Testis (tissue), 3 donors: ENCODE results near the gene CALD1. TPM values are rescaled to one million over a fixed set of nuclear protein-coding genes. Genes with fewer than 3 reads are reported as not detected.

ENCODE experiments used
- DNase-seq: peaks from one replicate; pipeline ENCODE4 v3.0.0-alpha.2; 2019
- H3K27ac ChIP-seq, 2 donors: fragments of 200-600 bp; sonication (generic); one replicate each; pipeline ENCODE4 v1.5.1; 2019
- H3K27me3 ChIP-seq: fragments of 200-600 bp; sonication (generic); one replicate; pipeline ENCODE4 v1.5.1; 2019
- H3K36me3 ChIP-seq: fragments of 200-600 bp; sonication (generic); one replicate; pipeline ENCODE4 v1.5.1; 2017; ENCODE audit warnings: low read depth; ENCODE audit errors: missing control alignments
- H3K4me1 ChIP-seq: fragments of 200-600 bp; sonication (generic); one replicate; pipeline ENCODE4 v1.5.1; 2019
- H3K4me3 ChIP-seq, 2 donors: fragments of 200-600 bp; sonication (generic); one replicate each; pipeline ENCODE4 v1.5.1; 2017 to 2019
- H3K9me3 ChIP-seq: fragments of 200-600 bp; sonication (generic); one replicate; pipeline ENCODE4 v1.5.1; 2017
- CTCF ChIP-seq, 3 experiments: fragments of 450-650 bp in 2 of 3; fragments of 200-600 bp in 1 of 3; sonication (generic) in 1 of 3; IDR thresholded peaks; one replicate each; pipeline ENCODE4 v1.5.1; 2016 to 2019; ENCODE audit warnings: antibody characterized with exemption in 3 of 3, mild to moderate bottlenecking in 2 of 3, moderate library complexity in 1 of 3
- POLR2A ChIP-seq: fragments of 450-650 bp; IDR thresholded peaks from one replicate; pipeline ENCODE4 v1.6.1; 2017; ENCODE audit warnings: antibody characterized with exemption, mild to moderate bottlenecking, moderate library complexity
- WGBS, 2 donors: methylation state at CpG; one replicate each; pipeline ENCODE4 v1.1.5; 2018; 5-methylcytosine and 5-hydroxymethylcytosine counted together
- intact Hi-C: fragments of 100-400 bp; cut with DNase I; formaldehyde crosslinking; loops from one replicate; pipeline ENCODE4 v1.15.1; 2023; ENCODE audit warnings: low total_unique reads
- polyA plus RNA-seq: library from polyadenylated mRNA; stranded (reverse); fragments of 350-450 nt; fragmentation: Illumina TruSeq; extraction: RNeasy Lipid Tissue Mini Kit (QIAGEN cat#74804); gene quantifications from one replicate; pipeline ENCODE4 v1.2.3, GENCODE V29; 2014; ENCODE audit warnings: low read depth, low replicate concordance; ENCODE audit not compliant: insufficient read depth
- total RNA-seq, 2 donors: library from RNA; depleted of rRNA; stranded (reverse); fragments of >200 nt; gene quantifications; one replicate each; pipeline ENCODE4 v1.2.3, GENCODE V29; 2016

CALD1 gene
- total and polyA plus RNA-seq, 3 donors from 2014 or later, result 103 to 153 (median 135) TPM

GRCh38 chr7:134925766-134926165 lies 146.3 kb downstream of the CALD1 start:
- WGBS, 2 donors, result 90 to 91% methylated on average over 5 of the region's 5 CpGs
- H3K9me3 ChIP-seq, result no peaks in the 10 kb centered on the region
- intact Hi-C loops, result no loop called here
- no peak overlapping the region for H3K27ac ChIP-seq
- no peaks in the 10 kb centered on the region for H3K4me1 ChIP-seq
- no peaks in the 10 kb centered on the region for H3K27me3 ChIP-seq
- no peak for DNase-seq
- H3K4me3 ChIP-seq, result no peak overlapping the region
- TF ChIP-seq POLR2A (no peak), CTCF (IDR thresholded peaks at IDR 0.05) (no peak)
- no peaks in the 10 kb centered on the region for H3K36me3 ChIP-seq

GRCh38 chr7:134926396-134926795 lies 147.0 kb downstream of the CALD1 start:
- no peaks in the 10 kb centered on the region for H3K27me3 ChIP-seq
- H3K4me1 ChIP-seq, result no peaks in the 10 kb centered on the region
- DNase-seq, result no peak
- H3K27ac ChIP-seq, result no peak overlapping the region
- 96% methylated on average over 1 of the region's 1 CpG for WGBS, 2 donors
- TF ChIP-seq CTCF (IDR thresholded peaks at IDR 0.05), result no peak
- no peak for TF ChIP-seq POLR2A
- no peaks in the 10 kb centered on the region for H3K36me3 ChIP-seq
- intact Hi-C loops, result no loop called here
- H3K9me3 ChIP-seq, result no peaks in the 10 kb centered on the region
- H3K4me3 ChIP-seq, result no peak overlapping the region

- DNase-seq, result no peak
- Histone ChIP-seq H3K9me3 (no peaks in the 10 kb centered on the region), H3K4me3 (no peak overlapping the region), H3K36me3 (no peaks in the 10 kb centered on the region), H3K27ac (no peak overlapping the region), H3K4me1 (no peaks in the 10 kb centered on the region), H3K27me3 (no peaks in the 10 kb centered on the region)
- 62 to 72% methylated on average over 2 of the region's 2 CpGs for WGBS, 2 donors
- intact Hi-C loops, result no loop called here
- TF ChIP-seq POLR2A, result no peak
- TF ChIP-seq CTCF (IDR thresholded peaks at IDR 0.05), result no peak
These were observed 147.6 kb downstream of the CALD1 start for GRCh38 chr7:134927076-134927475.

GRCh38 chr7:134927723-134928122 lies 148.3 kb downstream of the CALD1 start:
- Histone ChIP-seq H3K4me3 (no peak overlapping the region), H3K27me3 (no peaks in the 10 kb centered on the region), H3K36me3 (no peaks in the 10 kb centered on the region), H3K9me3 (no peaks in the 10 kb centered on the region), H3K4me1 (no peaks in the 10 kb centered on the region), H3K27ac (no peak overlapping the region)
- 90 to 91% methylated on average over 3 of the region's 3 CpGs for WGBS, 2 donors
- no peak for DNase-seq
- intact Hi-C loops, result no loop called here
- TF ChIP-seq CTCF (IDR thresholded peaks at IDR 0.05) (no peak), POLR2A (no peak)

- H3K4me1 ChIP-seq, result no peaks in the 10 kb centered on the region
- H3K4me3 ChIP-seq, result no peak overlapping the region
- no peaks in the 10 kb centered on the region for H3K27me3 ChIP-seq
- TF ChIP-seq POLR2A (no peak), CTCF (IDR thresholded peaks at IDR 0.05) (no peak)
- no peaks in the 10 kb centered on the region for H3K36me3 ChIP-seq
- intact Hi-C loops, result no loop called here
- no peak overlapping the region for H3K27ac ChIP-seq
- DNase-seq, result no peak
- 63 to 77% methylated on average over 18 of the region's 18 CpGs for WGBS, 2 donors
- no peaks in the 10 kb centered on the region for H3K9me3 ChIP-seq
These were observed 149.1 kb downstream of the CALD1 start for GRCh38 chr7:134928554-134928953.
